H1 (cell line): Measurements from ENCODE around the gene RALGDS. TPM values are rescaled to one million over a fixed set of nuclear protein-coding genes. Genes with fewer than 3 reads are reported as not detected.

Experiments used
- CTCF ChIP-seq, 3 experiments: IDR thresholded peaks; 1 replicate in 2 of 3; 2 replicates in 1 of 3; pipeline versions ENCODE4 v1.5.1 to v1.6.1; 2011; ENCODE audit warnings: low read length in 3 of 3, mild to moderate bottlenecking in 3 of 3, inconsistent platforms in 2 of 3, low read depth in 1 of 3, moderate library complexity in 1 of 3; ENCODE audit not compliant: insufficient read depth in 1 of 3; ENCODE audit errors: control extremely low read depth in 1 of 3
- TAF1 ChIP-seq: IDR thresholded peaks from 2 replicates; pipeline ENCODE4 v1.6.1; 2011; ENCODE audit warnings: mild to moderate bottlenecking, low read depth, low read length
- polyA plus RNA-seq, 7 experiments: library from polyadenylated mRNA; depleted of rRNA in 3 of 7; stranded (reverse) in 5 of 7; unstranded in 2 of 7; fragments of >200 nt in 5 of 7; fragments of 200-250 nt in 2 of 7; gene quantifications; 1 replicate in 5 of 7; 2 replicates in 1 of 7; 4 replicates in 1 of 7; pipeline versions ENCODE4 v1.2.1 to v1.2.3, GENCODE V29; 2011 to 2013; ENCODE audit warnings: missing spikeins in 2 of 7, mixed read lengths in 2 of 7
- total RNA-seq: library from RNA; stranded (reverse); fragmentation: NEBNext Ultra II Directional; extraction: Animal tissue kit (Norgen Biotek cat#: 25700); gene quantifications from 2 replicates; pipeline ENCODE4 v1.2.1, GENCODE V29; 2021

RALGDS gene
- total and polyA plus RNA-seq, 2 of the 8 experiments (the other 6 are each of a cell fraction or from before 2014, with no cell fraction given) = 14.5 to 25.5 TPM

GRCh38 chr9:133166392-133166791 is 45.4 kb upstream of the RALGDS start (continued):
- TF ChIP-seq CTCF (IDR thresholded peaks at IDR 0.05; ENCODE audit: control extremely low read depth in 1 of 3, insufficient read depth in 1 of 3, low read depth in 1 of 3, low read length in 3 of 3) = no peak
- TF ChIP-seq TAF1 = no peak
